Fibroblast of pulmonary artery (primary cell): ENCODE data around the gene PGBD4.

Experiments
- DNase-seq: peaks from one replicate; pipeline ENCODE4 v3.0.0-alpha.2; 2010; ENCODE audit warnings: low read depth
- H3K4me3 ChIP-seq: replicated peaks from 2 replicates; pipeline ENCODE4 v1.5.1; 2011; ENCODE audit warnings: low read depth, mild to moderate bottlenecking, control low read depth, low read length, moderate library complexity
- TF ChIP-seq, protein P1 (sequence below): IDR thresholded peaks from 2 replicates; pipeline ENCODE4 v1.5.1; 2011; ENCODE audit warnings: mild to moderate bottlenecking, control low read depth, low read length, inconsistent platforms; ENCODE audit errors: missing control alignments

Gene PGBD4

DNA sequence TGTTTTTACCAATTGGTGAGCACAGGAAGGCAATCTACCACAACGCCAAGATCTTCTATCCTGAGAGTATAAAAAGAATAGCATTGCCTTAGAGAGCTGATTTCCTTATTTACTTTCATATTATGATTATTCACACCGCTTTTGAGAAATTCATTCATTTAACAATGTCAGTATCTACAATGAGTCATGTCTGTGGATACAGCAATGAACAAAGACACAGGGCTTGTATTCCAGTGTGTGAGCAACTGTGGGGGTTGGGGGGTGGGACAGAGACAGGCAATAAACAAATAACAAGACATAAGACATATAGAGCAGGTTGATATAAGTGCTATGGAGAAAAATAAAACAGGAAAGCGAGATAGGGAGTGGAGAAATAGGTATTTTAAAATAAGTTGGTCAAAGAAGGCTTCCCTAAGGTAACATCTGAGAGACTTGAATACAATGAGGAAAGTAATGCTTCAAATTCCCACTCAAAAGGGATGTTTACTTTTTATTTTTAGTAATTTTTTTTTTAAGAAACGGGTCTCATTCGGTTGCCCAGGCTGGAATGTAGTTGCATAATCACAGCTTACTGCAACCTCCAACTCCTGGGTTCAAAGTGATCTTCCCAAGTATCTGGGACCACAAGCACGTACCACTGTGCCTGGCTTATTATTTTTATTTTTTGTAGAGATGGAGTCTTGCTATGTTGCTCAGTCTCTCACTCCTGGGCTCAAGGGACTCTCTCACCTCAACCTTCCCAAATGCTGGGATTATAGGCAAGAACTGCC is 45.7 kb downstream of the PGBD4 start:
- TF ChIP-seq, protein P1, sequence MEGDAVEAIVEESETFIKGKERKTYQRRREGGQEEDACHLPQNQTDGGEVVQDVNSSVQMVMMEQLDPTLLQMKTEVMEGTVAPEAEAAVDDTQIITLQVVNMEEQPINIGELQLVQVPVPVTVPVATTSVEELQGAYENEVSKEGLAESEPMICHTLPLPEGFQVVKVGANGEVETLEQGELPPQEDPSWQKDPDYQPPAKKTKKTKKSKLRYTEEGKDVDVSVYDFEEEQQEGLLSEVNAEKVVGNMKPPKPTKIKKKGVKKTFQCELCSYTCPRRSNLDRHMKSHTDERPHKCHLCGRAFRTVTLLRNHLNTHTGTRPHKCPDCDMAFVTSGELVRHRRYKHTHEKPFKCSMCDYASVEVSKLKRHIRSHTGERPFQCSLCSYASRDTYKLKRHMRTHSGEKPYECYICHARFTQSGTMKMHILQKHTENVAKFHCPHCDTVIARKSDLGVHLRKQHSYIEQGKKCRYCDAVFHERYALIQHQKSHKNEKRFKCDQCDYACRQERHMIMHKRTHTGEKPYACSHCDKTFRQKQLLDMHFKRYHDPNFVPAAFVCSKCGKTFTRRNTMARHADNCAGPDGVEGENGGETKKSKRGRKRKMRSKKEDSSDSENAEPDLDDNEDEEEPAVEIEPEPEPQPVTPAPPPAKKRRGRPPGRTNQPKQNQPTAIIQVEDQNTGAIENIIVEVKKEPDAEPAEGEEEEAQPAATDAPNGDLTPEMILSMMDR = no peak
- peak; percentile 58 for DNase-seq
- H3K4me3 ChIP-seq = no peak overlapping the region

DNA sequence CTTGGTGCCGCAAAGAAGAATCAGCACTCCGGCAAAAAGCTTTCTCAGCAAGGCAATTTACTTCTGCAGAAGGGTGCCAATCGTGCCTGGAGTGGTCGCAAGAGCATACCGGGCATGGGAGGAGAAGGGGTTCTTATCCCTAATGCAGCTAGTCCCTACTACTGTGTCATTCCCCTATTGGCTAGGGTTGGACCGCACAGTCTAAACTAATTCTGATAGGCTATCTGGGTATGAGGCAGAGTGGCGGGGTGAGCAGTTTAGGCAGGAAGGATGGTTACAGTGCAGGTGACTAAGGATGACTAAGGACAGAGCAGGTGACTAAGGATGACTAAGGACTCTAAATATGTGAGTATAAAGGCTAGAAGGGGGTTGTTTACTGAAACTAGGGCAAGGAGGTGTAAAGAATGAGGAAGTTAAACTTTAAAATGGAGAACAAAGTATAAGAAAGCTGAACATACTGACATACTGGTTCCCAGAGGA is 52.9 kb downstream of the PGBD4 start:
- DNase-seq = no peak
- H3K4me3 ChIP-seq = no peak overlapping the region
- TF ChIP-seq, protein P1 = no peak

DNA sequence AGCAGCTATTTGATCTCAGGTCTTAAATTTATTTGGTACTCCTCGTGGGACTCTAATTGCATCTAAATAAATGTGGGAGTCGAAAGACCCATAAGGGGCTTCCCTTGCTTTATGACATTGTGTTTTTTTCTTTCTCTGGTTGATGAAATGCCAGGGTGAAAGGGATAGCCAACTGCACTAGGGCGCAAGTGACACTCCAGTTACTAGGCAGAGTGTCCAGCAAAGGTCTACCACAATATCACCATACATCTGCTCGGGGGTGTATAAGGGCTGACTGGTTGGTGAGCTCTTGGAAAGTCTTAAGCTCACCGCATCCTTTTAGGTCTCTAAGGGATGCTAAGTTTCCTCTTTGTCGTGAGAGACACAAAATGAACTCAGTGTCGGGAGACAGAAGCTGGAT is 54.0 kb downstream of the PGBD4 start:
- DNase-seq = no peak
- H3K4me3 ChIP-seq = no peak overlapping the region
- TF ChIP-seq, protein P1 = no peak
